ENCODE results near the gene POLA1.
"Not testable (repeated sequence)": the region's sequence is repeated elsewhere in the genome, so short reads cannot be mapped to it uniquely, and the experiment has no call there.

POLA1 gene

DNA sequence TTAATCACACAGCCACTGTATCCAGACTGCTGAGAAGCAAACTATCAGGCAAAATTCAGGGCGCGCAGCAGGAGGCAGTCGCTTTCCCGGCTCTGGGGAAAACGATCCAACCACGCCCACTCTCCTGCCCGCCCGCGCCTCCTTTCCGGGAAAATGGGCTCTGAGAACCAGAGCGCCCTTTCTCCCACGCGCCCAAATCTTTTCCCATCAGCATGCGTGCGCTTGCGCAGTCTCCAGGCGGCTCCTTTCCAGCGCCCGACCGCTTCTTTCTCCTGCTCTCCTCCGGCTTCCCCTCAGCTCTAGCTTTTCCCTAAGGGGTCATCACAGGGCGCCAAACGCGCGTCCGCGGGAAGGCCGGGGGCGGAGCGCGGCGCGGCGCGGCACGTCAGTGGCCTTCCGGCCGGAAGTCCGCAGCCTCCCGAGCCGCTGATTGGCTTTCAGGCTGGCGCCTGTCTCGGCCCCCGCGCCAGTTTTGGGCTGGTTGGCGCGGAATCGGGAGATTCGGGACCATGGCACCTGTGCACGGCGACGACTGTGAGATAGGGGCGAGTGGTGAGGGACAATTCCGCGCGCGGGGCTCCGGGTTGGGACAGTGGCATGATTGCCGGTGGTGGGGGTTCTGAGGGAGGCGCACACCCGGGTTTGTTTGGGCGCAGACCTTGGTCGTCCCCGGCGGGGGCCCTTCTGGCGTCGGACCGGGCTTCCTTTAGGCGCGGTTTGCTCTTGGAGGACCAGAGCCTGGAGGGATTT, at the start of gene POLA1:
POLA1 (plus strand) TSS at position 466 of the 750 bp plus-strand sequence; CDS start at position 510, 44 bp downstream.
- FAIRE-seq = no peak

DNA sequence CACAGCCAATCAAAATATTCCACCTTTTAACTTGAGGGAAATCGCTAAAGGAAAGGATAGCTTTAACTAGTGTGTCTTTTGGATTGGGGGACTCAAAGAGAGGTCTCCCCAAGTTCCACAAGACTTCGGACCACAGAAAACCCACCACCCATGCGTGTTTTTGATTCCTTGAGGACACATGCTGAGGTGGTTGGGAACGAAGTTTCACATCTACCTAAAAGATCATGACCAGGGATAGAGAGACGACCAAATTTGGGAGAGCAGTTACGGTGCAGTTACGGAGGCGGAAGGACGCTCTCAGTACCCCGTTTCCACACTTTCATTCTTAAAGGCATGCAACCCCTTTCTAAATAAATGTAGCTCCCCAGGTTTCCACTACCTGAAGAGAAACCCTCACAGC, 47.7 kb upstream of the POLA1 start:
- no peak for FAIRE-seq

DNA sequence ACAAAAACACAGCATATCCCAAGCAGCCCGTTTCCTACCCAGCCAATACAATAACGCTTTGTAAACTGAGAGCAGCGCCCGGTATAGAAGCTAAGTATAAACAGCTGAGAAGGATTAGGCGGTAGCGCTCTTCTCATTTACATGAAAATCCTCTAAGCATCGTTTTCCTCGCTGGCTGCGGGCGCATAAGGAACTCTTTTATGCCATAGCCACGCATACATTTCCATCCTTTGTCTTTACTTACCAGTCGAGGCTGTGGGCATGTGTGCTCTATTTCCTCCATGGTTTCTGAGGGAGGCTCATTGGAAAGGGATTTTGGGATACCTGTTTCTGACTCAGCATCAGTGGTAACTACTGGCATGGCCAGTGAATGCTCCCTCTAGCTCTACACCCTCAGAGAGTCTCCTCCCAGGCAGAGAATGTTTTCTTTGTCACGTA, 47.0 kb upstream of the POLA1 start:
- FAIRE-seq = no peak

DNA sequence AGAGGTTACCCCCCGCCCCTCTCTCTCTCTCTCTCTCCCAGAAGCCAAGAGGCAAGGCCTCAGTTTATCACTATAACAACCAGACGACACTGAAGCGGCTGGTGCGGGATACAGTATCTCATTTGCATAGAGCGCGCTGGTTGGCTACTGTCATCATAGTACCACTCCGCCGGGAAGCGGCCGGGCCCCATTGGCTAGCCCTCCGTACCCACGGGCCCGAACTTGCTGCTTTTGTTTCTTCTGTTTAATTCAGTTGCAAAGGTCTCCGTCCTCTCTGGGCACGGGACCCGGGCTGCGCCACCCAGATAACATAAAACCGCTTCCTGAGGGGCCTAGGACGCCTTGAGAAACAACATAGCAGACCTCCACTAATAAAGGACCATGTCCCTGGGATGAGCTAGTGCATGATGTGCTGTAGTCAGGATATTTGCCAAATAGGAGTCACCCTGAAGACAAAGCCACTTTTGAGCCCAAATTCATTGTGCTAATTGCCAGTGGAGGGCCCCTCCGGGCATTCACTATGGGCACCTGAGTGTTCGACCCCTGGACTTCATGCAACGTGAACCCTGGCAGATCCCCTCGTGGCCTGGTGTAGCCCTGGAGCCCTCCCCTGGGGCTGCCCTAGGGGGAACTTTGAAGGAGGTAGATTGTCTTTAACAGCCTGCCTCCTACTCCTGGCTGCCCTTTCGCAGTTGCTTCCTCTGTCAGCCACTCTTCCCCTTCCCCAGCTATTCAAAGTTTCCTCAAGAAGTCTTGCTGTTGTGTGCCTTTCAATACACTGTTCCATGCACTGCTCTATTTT, 46.3 kb upstream of the POLA1 start, which contains the start of gene PCYT1B:
PCYT1B (minus strand) TSS at position 91 of the 802 bp plus-strand sequence. CDS start 242 bp downstream, outside the sequence.
- FAIRE-seq = no peak

DNA sequence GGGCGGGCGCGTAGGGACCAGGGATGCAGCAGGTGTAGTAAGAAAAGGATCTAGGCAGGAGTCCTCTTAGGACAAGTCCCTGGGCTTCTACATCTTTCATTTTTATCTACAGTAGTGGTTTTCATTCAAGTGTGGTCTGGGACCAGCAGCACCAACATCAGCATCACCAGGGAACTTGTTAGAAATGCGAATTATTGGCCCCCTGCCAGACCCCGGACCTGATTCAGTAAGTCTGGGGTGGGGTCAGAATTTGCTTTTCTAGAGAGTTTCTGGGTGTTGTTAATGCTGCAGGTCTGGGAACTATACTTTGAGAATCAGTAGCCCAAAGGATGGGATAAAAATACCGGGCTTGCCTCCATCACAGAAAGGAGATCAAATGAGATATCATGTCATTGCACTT, 45.2 kb upstream of the POLA1 start:
- no peak for FAIRE-seq

GRCh38 chrX:24651783-24652182, 41.9 kb upstream of the POLA1 start:
- FAIRE-seq = no peak

- not testable (repeated sequence) for FAIRE-seq
These were observed 38.0 kb upstream of the POLA1 start for GRCh38 chrX:24655679-24656078.

DNA sequence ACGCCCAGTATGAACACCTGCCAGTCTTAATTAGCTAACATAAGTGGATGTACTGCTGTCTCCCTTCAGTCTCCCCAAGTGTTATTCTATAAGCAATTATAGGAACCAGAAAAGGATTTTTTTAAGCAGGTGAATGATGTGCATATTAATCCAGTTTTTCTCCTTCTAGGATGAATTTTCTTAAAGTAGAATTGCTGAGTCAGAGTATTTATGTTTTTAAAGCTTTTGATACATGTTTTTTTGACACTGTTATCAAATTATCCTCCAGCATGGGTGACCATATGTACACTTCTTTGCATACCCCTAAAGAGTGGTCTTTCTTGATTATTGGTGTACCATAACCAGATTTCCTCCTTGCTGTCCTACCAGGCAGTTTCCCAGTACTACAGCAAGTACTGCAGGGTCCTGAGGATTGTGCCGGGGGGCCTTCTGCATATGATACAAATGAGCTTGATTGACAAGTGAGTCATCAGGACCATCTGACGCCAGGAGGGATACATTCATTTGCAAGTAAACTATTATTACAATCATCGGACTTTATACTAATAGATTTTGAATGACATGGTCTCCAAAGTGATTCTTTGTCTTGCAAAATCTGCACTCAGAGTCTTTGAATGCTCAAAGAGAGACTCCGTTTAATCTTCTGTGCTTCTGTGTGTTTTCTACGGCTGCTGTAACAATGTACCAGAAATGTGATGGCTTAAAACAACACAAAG, 35.9 kb upstream of the POLA1 start:
- no peak for FAIRE-seq

GRCh38 chrX:24658421-24658820, 35.3 kb upstream of the POLA1 start:
- FAIRE-seq = no peak

DNA sequence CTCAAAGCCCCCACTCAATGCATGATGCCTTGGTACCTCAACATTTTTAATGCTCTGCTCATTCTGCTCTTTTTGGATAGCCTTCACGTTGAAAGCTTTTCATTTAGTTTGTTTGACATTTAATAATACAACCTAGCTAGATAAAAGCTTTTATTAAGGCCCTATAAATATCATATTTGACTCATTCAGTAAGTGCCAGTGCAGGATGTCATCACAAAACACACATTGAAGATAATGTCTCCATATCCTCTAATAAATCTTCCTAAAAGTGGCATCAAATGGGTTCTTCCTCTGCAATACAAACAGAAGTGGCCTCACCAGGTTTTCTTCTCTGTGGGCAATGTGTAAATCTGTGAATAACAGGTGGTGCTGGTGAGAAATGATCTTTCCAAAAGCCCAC, 34.6 kb upstream of the POLA1 start:
- FAIRE-seq = no peak

- no peak for FAIRE-seq
These were observed 34.1 kb upstream of the POLA1 start for GRCh38 chrX:24659646-24660045.

DNA sequence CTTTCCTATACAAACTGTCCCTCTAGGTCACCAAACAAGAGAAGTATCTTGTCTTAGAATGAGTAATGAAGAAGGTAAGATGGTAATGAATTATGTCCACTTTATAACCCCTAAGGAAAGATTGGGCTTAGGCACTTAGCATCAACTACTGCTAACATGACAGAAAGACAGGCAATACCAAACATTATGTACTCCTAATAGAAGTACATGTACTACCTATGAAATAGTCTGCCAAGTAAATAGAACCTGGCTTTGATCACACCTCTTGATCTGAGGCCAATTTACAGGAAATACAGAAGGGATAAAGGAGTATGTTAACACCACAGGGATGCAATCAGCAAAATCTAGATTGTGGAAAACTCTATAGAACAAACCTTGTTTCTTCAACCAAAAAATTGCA, 32.4 kb upstream of the POLA1 start:
- FAIRE-seq = no peak

DNA sequence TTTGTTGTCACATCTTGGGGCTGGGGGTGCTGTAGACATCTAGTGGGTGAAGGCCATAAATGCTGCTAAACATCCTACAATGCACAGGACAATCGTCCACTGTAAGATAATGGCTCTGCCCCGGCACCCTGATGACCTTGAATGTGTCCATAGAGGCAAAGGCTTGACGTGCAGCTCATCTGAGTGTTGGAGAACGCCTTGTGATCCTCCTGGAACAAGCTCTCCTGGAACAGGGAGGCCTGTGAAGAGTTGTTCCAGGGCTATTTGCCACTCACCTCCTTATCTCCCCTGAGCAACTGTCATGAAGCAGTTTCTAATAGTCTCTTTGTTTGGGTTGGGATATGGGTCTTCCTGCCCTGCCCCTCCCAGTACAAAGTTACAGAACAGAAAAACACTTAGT, 31.4 kb upstream of the POLA1 start:
- no peak for FAIRE-seq

DNA sequence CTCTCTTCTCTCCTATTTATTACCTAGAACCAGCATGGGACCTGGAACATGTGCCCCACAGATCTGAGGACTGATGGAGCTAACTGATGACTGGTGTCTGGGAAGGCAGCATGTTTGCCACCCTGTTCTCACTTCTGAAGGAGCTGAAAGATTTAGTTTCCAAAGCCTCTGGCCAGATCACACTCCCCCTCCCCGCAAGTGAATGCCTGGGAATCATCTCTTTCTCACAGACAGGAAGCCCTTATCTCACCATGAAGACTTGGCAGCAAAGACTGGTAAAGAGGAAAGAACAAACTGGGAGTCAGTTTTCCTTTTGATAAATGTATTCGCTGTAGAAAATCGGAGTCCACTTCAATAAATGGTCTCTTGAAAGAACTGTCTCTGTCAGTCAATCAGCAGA, 25.6 kb upstream of the POLA1 start:
- FAIRE-seq = no peak

GRCh38 chrX:24672701-24673190, 21.0 kb upstream of the POLA1 start:
- FAIRE-seq = no peak

- no peak for FAIRE-seq
These were observed 20.3 kb upstream of the POLA1 start for GRCh38 chrX:24673424-24673823.

DNA sequence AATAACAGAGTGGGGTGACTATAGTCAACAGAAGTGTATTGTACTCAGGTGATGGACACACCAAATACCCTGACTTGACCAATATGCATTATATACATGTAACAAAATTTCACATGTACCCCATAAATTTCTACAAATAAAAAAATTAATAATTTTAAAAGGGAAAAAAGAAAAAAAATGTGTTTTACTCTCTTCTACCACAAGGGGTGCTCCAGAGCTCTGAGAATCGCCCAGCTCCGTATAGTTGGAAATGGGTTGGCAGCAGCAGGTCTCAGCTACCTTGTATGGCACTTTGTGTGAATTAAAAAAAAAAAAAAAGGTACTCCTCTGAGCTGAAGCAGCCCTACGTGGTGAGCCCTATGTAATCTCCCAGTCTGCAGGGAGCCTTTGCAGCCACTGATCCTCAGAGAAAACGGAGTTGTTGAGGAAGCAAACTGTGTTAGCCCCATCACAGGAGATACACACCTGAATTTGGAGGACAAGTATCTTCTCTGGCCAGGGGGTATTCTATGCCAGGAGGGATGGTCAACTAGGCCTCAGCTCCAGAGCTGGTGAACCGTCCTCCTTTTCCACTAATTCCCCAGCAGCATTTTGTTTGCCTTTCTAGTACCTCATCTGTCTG, 17.2 kb upstream of the POLA1 start:
- no peak for FAIRE-seq

- FAIRE-seq = no peak
These were observed 10.8 kb upstream of the POLA1 start for GRCh38 chrX:24682739-24683432.

DNA sequence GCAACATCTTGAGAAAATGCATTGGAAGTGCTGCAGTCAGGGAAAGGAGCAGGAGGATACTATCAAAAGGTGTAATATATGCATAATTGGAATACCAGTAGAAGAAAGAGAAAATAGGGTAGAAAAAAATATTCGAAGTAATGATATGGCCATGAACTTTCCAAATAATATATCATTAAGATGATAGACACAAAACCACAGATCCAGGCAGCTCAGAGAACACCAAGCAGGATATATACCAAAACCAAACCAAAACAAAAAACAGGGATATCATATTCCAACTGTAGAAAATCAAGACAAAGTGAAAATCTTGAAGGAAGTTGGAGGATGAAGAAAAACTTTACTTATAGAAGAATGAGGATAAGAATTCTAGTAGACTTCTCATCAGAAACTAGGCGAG, 9.7 kb upstream of the POLA1 start:
- no peak for FAIRE-seq

GRCh38 chrX:24692305-24692704, 1.4 kb upstream of the POLA1 start:
- FAIRE-seq = no peak

GRCh38 chrX:24694825-24695224, 1.1 kb downstream of the POLA1 start:
- no peak for FAIRE-seq

- FAIRE-seq = no peak
These were observed 2.6 kb downstream of the POLA1 start for GRCh38 chrX:24696294-24696693.

All from endometrium (tissue), 2 donors.